Neural progenitor cell (in vitro differentiated cells): ENCODE results near the gene RPH3AL.

Source experiments
- CTCF ChIP-seq: fragments of 200-600 bp; sonication (generic); IDR thresholded peaks from 2 replicates; pipeline ENCODE4 v1.5.1; 2017; ENCODE audit warnings: antibody characterized with exemption, mild to moderate bottlenecking
- EZH2 ChIP-seq: fragments of 200-600 bp; sonication (generic); IDR thresholded peaks from 2 replicates; pipeline ENCODE4 v1.6.1; 2017; ENCODE audit warnings: antibody characterized with exemption, mild to moderate bottlenecking, moderate library complexity
- EZH2phosphoT487 ChIP-seq: fragments of 200-600 bp; sonication (generic); IDR thresholded peaks from 2 replicates; pipeline ENCODE4 v1.6.1; 2017; ENCODE audit warnings: antibody characterized with exemption

DNA sequence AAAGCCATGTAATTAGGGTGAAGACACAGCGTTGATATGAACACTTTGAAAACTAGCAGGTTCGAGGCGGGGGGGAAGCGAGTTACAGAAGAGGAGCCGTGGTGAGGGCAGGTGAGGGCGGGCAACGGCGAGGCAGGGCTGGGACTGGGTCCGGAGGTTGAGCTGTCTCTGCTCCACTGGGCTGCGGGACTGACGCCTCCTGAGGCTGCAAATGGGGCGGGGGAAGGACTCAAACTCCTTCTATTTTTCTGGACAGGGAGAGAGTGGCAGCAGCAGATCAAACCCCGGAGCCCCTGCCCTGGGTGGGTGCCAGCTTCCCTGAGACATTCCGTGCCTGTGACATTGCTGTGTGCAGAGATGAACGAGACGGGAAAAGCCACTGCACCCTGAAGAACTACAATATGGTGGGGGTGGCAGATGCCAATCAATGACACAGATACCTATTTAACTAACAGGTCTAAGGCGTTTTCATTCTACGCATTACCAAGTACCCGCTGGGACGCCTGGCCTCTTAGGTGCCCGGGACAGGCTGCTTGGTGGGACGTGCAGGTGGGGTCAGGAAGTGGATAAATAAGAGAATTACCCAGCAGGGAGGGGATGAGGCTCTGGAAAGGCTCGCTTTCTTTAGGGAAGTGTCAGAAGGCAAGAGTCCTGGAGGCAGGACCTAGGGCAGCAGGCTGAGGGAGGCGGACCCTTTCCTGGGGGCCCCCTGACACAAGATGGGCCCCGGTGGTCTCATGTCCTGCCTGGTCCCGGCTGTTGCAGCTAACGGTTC lies 30.4 kb downstream of the RPH3AL start:
- no peak for TF ChIP-seq CTCF
- no peak for TF ChIP-seq EZH2
- TF ChIP-seq EZH2phosphoT487 = no peak
